CD4-positive, alpha-beta memory T cell (primary cell): ENCODE measurements around the gene PPP1R13B. TPM values are rescaled to one million over a fixed set of nuclear protein-coding genes. Genes with fewer than 3 reads are reported as not detected.
A peak's percentile ranks its signal among the peaks of the same experiment; 100 is the strongest.

Experiments
- CTCF ChIA-PET: fragments of 350-600 bp; sonication (Branson Sonifier 250); formaldehyde crosslinking; loops from one replicate; lab custom pipeline; 2021; ENCODE audit warnings: inconsistent platforms; ENCODE audit not compliant: partially characterized antibody; lab: Charles Lee
- POLR2A ChIA-PET: fragments of 350-600 bp; sonication (Branson Sonifier 250); formaldehyde crosslinking; loops from one replicate; lab custom pipeline; 2021; ENCODE audit not compliant: partially characterized antibody; lab: Charles Lee
- DNase-seq, 5 donors: peaks; one replicate each; pipeline versions ENCODE4 v3.0.0 to v3.0.0-alpha.2; 2020 to 2022; ENCODE audit warnings: mixed read lengths in 1 of 5
- H3K27ac ChIP-seq: one replicate; pipeline ENCODE4 v1.7.0; 2013; ENCODE audit warnings: low read depth, low read length
- H3K27me3 ChIP-seq: 2 replicates; pipeline ENCODE4 v1.7.0; 2013; ENCODE audit warnings: mild to moderate bottlenecking, low read length, moderate library complexity; ENCODE audit not compliant: insufficient read depth
- H3K36me3 ChIP-seq: 2 replicates; pipeline ENCODE4 v1.7.0; 2013; ENCODE audit warnings: mild to moderate bottlenecking, low read length, moderate library complexity; ENCODE audit not compliant: insufficient read depth
- H3K4me1 ChIP-seq: 2 replicates; pipeline ENCODE4 v1.7.0; 2013; ENCODE audit warnings: mild to moderate bottlenecking, low read length, moderate library complexity; ENCODE audit not compliant: insufficient read depth
- H3K4me3 ChIP-seq, 2 donors: one replicate each; pipeline ENCODE4 v1.7.0; 2013; ENCODE audit warnings: low read length in 2 of 2, mild to moderate bottlenecking in 1 of 2
- H3K9me3 ChIP-seq, 2 donors: one replicate each; pipeline ENCODE4 v1.7.0; 2013; ENCODE audit warnings: low read length in 2 of 2, control low read depth in 1 of 2; ENCODE audit not compliant: control insufficient read depth in 1 of 2
- H3K27ac Mint-ChIP-seq, 7 donors: one replicate each; pipeline ENCODE4 v1.8.0; 2020 to 2021; ENCODE audit warnings: mixed read lengths in 7 of 7, mild to moderate bottlenecking in 6 of 7, inconsistent platforms in 3 of 7, moderate library complexity in 3 of 7
- H3K27me3 Mint-ChIP-seq, 2 donors: one replicate each; pipeline ENCODE4 v1.8.0; 2020 to 2021; ENCODE audit warnings: mixed read lengths in 2 of 2
- H3K36me3 Mint-ChIP-seq, 2 donors: one replicate each; pipeline ENCODE4 v1.8.0; 2020 to 2021; ENCODE audit warnings: mixed read lengths in 2 of 2, inconsistent platforms in 1 of 2, mild to moderate bottlenecking in 1 of 2
- H3K4me1 Mint-ChIP-seq, 4 donors: one replicate each; pipeline ENCODE4 v1.8.0; 2020 to 2021; ENCODE audit warnings: mixed read lengths in 4 of 4, mild to moderate bottlenecking in 1 of 4
- H3K4me3 Mint-ChIP-seq, 8 donors: one replicate each; pipeline ENCODE4 v1.8.0; 2020 to 2021; ENCODE audit warnings: mixed read lengths in 8 of 8, mild to moderate bottlenecking in 7 of 8, moderate library complexity in 6 of 8, inconsistent platforms in 3 of 8
- H3K9me3 Mint-ChIP-seq, 8 donors: one replicate each; pipeline ENCODE4 v1.8.0; 2020 to 2021; ENCODE audit warnings: mixed read lengths in 8 of 8, mild to moderate bottlenecking in 5 of 8, inconsistent platforms in 3 of 8, moderate library complexity in 1 of 8
- intact Hi-C: fragments of 100-400 bp; cut with micrococcal nuclease; formaldehyde crosslinking; loops from one replicate; pipeline ENCODE4 v1.15.1; 2023
- polyA plus RNA-seq, 2 donors: library from polyadenylated mRNA; unstranded; fragments of 300-500 nt; fragmentation: Illumina TruSeq; gene quantifications; one replicate each; pipeline ENCODE4 v1.2.3, GENCODE V29; 2021
- total RNA-seq, 2 experiments: library from RNA; stranded (reverse); gene quantifications; one replicate each; pipeline ENCODE4 v1.2.3, GENCODE V29; 2021

Gene PPP1R13B
- total and polyA plus RNA-seq, 4 experiments from 2014 or later, result 0.72 to 30.5 (median 15.7) TPM

- Mint-ChIP-seq H3K4me3 (peak overlapping the region; percentile 81 to 88 (median 84)), H3K36me3 (no peaks in the 10 kb centered on the region), H3K27ac (peak overlapping the region; percentile 30 to 90 (median 78)), H3K9me3 (no peaks in the 10 kb centered on the region), H3K4me1 (peaks cover 6 to 13% (median 10%) of the 10 kb centered on the region in 4 donors), H3K27me3 (peaks cover 0 to 2% of the 10 kb centered on the region in 2 donors)
- intact Hi-C loops, result loop anchor here (1.0 kb wide), 2 partner anchors 25 to 49 kb away; partner anchors contain the start of gene PPP1R13B
- CTCF ChIA-PET, result no interaction called here
- peak; percentile 59 to 70 (median 62) for DNase-seq
- Histone ChIP-seq H3K27me3 (no peaks in the 10 kb centered on the region), H3K36me3 (no peaks in the 10 kb centered on the region), H3K4me1 (peaks cover 12% of the 10 kb centered on the region), H3K4me3 (peak overlapping the region; percentile 34 to 56), H3K27ac (peak overlapping the region; percentile 56), H3K9me3 (no peaks in the 10 kb centered on the region)
- POLR2A ChIA-PET, result no interaction called here
Measured at GRCh38 chr14:103871596-103872480, 24.5 kb upstream of the PPP1R13B start.

- Histone ChIP-seq H3K36me3 (no peaks in the 10 kb centered on the region), H3K9me3 (no peaks in the 10 kb centered on the region), H3K4me1 (peaks cover 12% of the 10 kb centered on the region), H3K4me3 (peak overlapping the region in 1 of 2 donors; percentile 56), H3K27me3 (no peaks in the 10 kb centered on the region), H3K27ac (no peak overlapping the region)
- intact Hi-C loops, result no loop called here
- H3K9me3 Mint-ChIP-seq, result no peaks in the 10 kb centered on the region
- H3K36me3 Mint-ChIP-seq, result no peaks in the 10 kb centered on the region
- peak overlapping the region in 1 of 7 donors; percentile 43 for H3K27ac Mint-ChIP-seq
- DNase-seq, result no peak
- POLR2A ChIA-PET, result no interaction called here
- CTCF ChIA-PET, result interaction anchor here (0.7 kb wide), 1 partner anchor 30 kb away, joined by 3 read pairs; no protein-coding TSS in a partner anchor
- H3K27me3 Mint-ChIP-seq, result peaks cover 0 to 2% of the 10 kb centered on the region in 2 donors
- peak overlapping the region in 7 of 8 donors; percentile 17 to 76 (median 52) for H3K4me3 Mint-ChIP-seq
- peaks cover 6 to 13% (median 10%) of the 10 kb centered on the region in 4 donors for H3K4me1 Mint-ChIP-seq
Measured at GRCh38 chr14:103870891-103871595, 23.7 kb upstream of the PPP1R13B start.

GRCh38 chr14:103870144-103870876, 22.9 kb upstream of the PPP1R13B start:
- no peak for DNase-seq
- H3K27ac Mint-ChIP-seq, result peak overlapping the region in 2 of 7 donors; percentile 18 to 43
- Histone ChIP-seq H3K4me1 (peaks cover 12% of the 10 kb centered on the region), H3K36me3 (no peaks in the 10 kb centered on the region), H3K4me3 (no peak overlapping the region), H3K27me3 (no peaks in the 10 kb centered on the region), H3K27ac (no peak overlapping the region), H3K9me3 (no peaks in the 10 kb centered on the region)
- no peak overlapping the region for H3K4me3 Mint-ChIP-seq
- CTCF ChIA-PET, result interaction anchor here (0.7 kb wide), 1 partner anchor 31 kb away, joined by 3 read pairs; no protein-coding TSS in a partner anchor
- H3K4me1 Mint-ChIP-seq, result peaks cover 6 to 13% (median 10%) of the 10 kb centered on the region in 4 donors
- no peaks in the 10 kb centered on the region for H3K9me3 Mint-ChIP-seq
- intact Hi-C loops, result no loop called here
- H3K27me3 Mint-ChIP-seq, result peaks cover 0 to 2% of the 10 kb centered on the region in 2 donors
- POLR2A ChIA-PET, result no interaction called here
- H3K36me3 Mint-ChIP-seq, result no peaks in the 10 kb centered on the region

- Histone ChIP-seq H3K4me3 (no peak overlapping the region), H3K36me3 (no peaks in the 10 kb centered on the region), H3K9me3 (no peaks in the 10 kb centered on the region), H3K4me1 (peaks cover 12% of the 10 kb centered on the region), H3K27ac (no peak overlapping the region), H3K27me3 (no peaks in the 10 kb centered on the region)
- DNase-seq, result no peak
- peak overlapping the region in 1 of 8 donors; percentile 36 for H3K4me3 Mint-ChIP-seq
- H3K36me3 Mint-ChIP-seq, result no peaks in the 10 kb centered on the region
- POLR2A ChIA-PET, result no interaction called here
- peak overlapping the region in 2 of 7 donors; percentile 36 to 37 for H3K27ac Mint-ChIP-seq
- intact Hi-C loops, result no loop called here
- peaks cover 4 to 13% (median 6%) of the 10 kb centered on the region in 4 donors for H3K4me1 Mint-ChIP-seq
- no peaks in the 10 kb centered on the region for H3K9me3 Mint-ChIP-seq
- peaks cover 0 to 2% of the 10 kb centered on the region in 2 donors for H3K27me3 Mint-ChIP-seq
- CTCF ChIA-PET, result no interaction called here
Measured at GRCh38 chr14:103869406-103870143, 22.2 kb upstream of the PPP1R13B start.

GRCh38 chr14:103868242-103868897, 21.0 kb upstream of the PPP1R13B start:
- Histone ChIP-seq H3K9me3 (no peaks in the 10 kb centered on the region), H3K4me1 (peaks cover 12% of the 10 kb centered on the region), H3K27me3 (no peaks in the 10 kb centered on the region), H3K4me3 (no peak overlapping the region), H3K36me3 (no peaks in the 10 kb centered on the region), H3K27ac (no peak overlapping the region)
- no peak for DNase-seq
- POLR2A ChIA-PET, result no interaction called here
- H3K27ac Mint-ChIP-seq, result no peak overlapping the region
- intact Hi-C loops, result no loop called here
- peaks cover 2 to 13% (median 6%) of the 10 kb centered on the region in 4 donors for H3K4me1 Mint-ChIP-seq
- no peaks in the 10 kb centered on the region for H3K9me3 Mint-ChIP-seq
- H3K36me3 Mint-ChIP-seq, result no peaks in the 10 kb centered on the region
- H3K27me3 Mint-ChIP-seq, result peaks cover 1 to 4% of the 10 kb centered on the region in 2 donors
- H3K4me3 Mint-ChIP-seq, result no peak overlapping the region
- CTCF ChIA-PET, result no interaction called here

- intact Hi-C loops, result no loop called here
- peaks cover 8% of the 10 kb centered on the region for H3K4me1 ChIP-seq
- H3K9me3 ChIP-seq, result no peaks in the 10 kb centered on the region
- no peak for DNase-seq
- ChIA-PET CTCF (no interaction called here), POLR2A (no interaction called here)
- H3K4me3 Mint-ChIP-seq, result no peak overlapping the region
- no peak overlapping the region for H3K27ac Mint-ChIP-seq
- no peaks in the 10 kb centered on the region for H3K36me3 ChIP-seq
- no peaks in the 10 kb centered on the region for H3K27me3 ChIP-seq
- no peaks in the 10 kb centered on the region for H3K36me3 Mint-ChIP-seq
- H3K27ac ChIP-seq, result no peak overlapping the region
- H3K4me3 ChIP-seq, result no peak overlapping the region
- H3K27me3 Mint-ChIP-seq, result peaks cover 4 to 6% of the 10 kb centered on the region in 2 donors
- H3K9me3 Mint-ChIP-seq, result no peaks in the 10 kb centered on the region
- peaks cover 2 to 9% (median 4%) of the 10 kb centered on the region in 4 donors for H3K4me1 Mint-ChIP-seq
Measured at GRCh38 chr14:103867523-103867953, 20.2 kb upstream of the PPP1R13B start.
